ENCODE measurements around the gene GPM6B. TPM values are rescaled to one million over a fixed set of nuclear protein-coding genes. Genes with fewer than 3 reads are reported as not detected.

The GPM6B gene
- total RNA-seq, 1 experiment from 2014 or later, result not detected

- DNase-seq (ENCODE audit: low spot score), result no peak
Measured at GRCh38 chrX:13824746-13825145, 7.9 kb upstream of the GPM6B start.

- no peak for DNase-seq (ENCODE audit: low spot score)
Measured at GRCh38 chrX:13821738-13822137, 4.8 kb upstream of the GPM6B start.

GRCh38 chrX:13816176-13816575, 717 bp downstream of the GPM6B start:
- DNase-seq (ENCODE audit: low spot score), result no peak

- DNase-seq (ENCODE audit: low spot score), result no peak
Measured at GRCh38 chrX:13815664-13816063, 1.2 kb downstream of the GPM6B start.

- no peak for DNase-seq (ENCODE audit: low spot score)
Measured at GRCh38 chrX:13808865-13809264, 8.0 kb downstream of the GPM6B start.

GRCh38 chrX:13808293-13808692, 8.6 kb downstream of the GPM6B start:
- no peak for DNase-seq (ENCODE audit: low spot score)

- DNase-seq (ENCODE audit: low spot score), result no peak
Measured at GRCh38 chrX:13805241-13805640, 11.7 kb downstream of the GPM6B start.

- DNase-seq (ENCODE audit: low spot score), result no peak
Measured at GRCh38 chrX:13803116-13803515, 13.8 kb downstream of the GPM6B start.

GRCh38 chrX:13798184-13798583, 18.7 kb downstream of the GPM6B start:
- DNase-seq (ENCODE audit: low spot score), result no peak

- DNase-seq (ENCODE audit: low spot score), result no peak
Measured at GRCh38 chrX:13797512-13797911, 19.4 kb downstream of the GPM6B start.

GRCh38 chrX:13794417-13794816, 22.5 kb downstream of the GPM6B start:
- DNase-seq (ENCODE audit: low spot score), result no peak

GRCh38 chrX:13793897-13794296, 23.0 kb downstream of the GPM6B start:
- no peak for DNase-seq (ENCODE audit: low spot score)

- no peak for DNase-seq (ENCODE audit: low spot score)
Measured at GRCh38 chrX:13791559-13791958, 25.3 kb downstream of the GPM6B start.

GRCh38 chrX:13791145-13791544, 25.7 kb downstream of the GPM6B start:
- no peak for DNase-seq (ENCODE audit: low spot score)

GRCh38 chrX:13790206-13791131, 26.4 kb downstream of the GPM6B start:
- DNase-seq (ENCODE audit: low spot score), result no peak

- no peak for DNase-seq (ENCODE audit: low spot score)
Measured at GRCh38 chrX:13786048-13786447, 30.8 kb downstream of the GPM6B start.

- no peak for DNase-seq (ENCODE audit: low spot score)
Measured at GRCh38 chrX:13780868-13781427, 35.9 kb downstream of the GPM6B start.

- DNase-seq (ENCODE audit: low spot score), result peak; percentile 66
Measured at GRCh38 chrX:13778916-13779315, 38.0 kb downstream of the GPM6B start.

- DNase-seq (ENCODE audit: low spot score), result no peak
Measured at GRCh38 chrX:13776387-13776786, 40.5 kb downstream of the GPM6B start.

- DNase-seq (ENCODE audit: low spot score), result no peak
Measured at GRCh38 chrX:13775837-13776236, 41.1 kb downstream of the GPM6B start.

GRCh38 chrX:13774696-13775095, 42.2 kb downstream of the GPM6B start:
- DNase-seq (ENCODE audit: low spot score), result no peak

- no peak for DNase-seq (ENCODE audit: low spot score)
Measured at GRCh38 chrX:13770013-13770535, 46.8 kb downstream of the GPM6B start.

- no peak for DNase-seq (ENCODE audit: low spot score)
Measured at GRCh38 chrX:13768939-13769338, 48.0 kb downstream of the GPM6B start.

Data from A172 (cell line).